LoVo (cell line): ENCODE data around the gene DMRTC1.
"Not testable (repeated sequence)": the region's sequence is repeated elsewhere in the genome, so short reads cannot be mapped to it uniquely, and the experiment has no call there.

Experiments
- DNase-seq: peaks from one replicate; pipeline ENCODE4 v3.0.0-alpha.2; 2016; ENCODE audit warnings: low spot score

DMRTC1 gene, protein sequence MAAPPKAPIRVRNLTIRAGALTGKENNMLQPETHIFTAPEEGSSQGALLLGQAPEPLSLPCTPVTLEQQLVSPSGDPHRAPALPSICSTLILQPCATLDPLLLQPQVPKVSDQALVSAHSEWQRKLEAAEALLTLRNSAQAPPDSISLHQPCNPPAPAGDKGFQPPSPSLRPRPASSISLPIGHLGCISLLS

DNA sequence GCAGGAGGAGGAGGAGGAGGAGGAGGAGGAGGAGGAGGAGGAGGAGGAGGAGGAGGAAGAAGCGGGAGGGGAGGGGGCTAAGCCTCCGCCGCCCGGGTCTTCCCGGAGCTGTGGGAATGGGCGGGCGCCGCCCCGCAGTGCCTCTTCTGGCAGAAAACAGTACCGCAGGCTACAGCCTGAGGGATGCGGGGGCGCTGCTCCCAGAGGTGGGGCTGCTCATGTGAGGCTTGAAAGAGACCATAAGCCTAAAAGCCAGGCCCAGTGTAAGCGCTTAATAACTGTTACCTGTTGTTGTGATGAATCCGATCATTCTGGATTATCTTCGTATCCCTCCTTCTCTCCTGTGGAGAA is at the start of gene DMRTC1:
Gene DMRTC1, minus strand, starts transcription at position 19 of the 351 bp plus-strand sequence. CDS start 68,143 bp downstream, outside the sequence.
- DNase-seq = not testable (repeated sequence)

- DNase-seq = not testable (repeated sequence)
Observed at GRCh38 chrX:72980894-72981469, 37.3 kb upstream of the DMRTC1 start.

GRCh38 chrX:72974885-72975284 is 31.2 kb upstream of the DMRTC1 start:
- not testable (repeated sequence) for DNase-seq

DNA sequence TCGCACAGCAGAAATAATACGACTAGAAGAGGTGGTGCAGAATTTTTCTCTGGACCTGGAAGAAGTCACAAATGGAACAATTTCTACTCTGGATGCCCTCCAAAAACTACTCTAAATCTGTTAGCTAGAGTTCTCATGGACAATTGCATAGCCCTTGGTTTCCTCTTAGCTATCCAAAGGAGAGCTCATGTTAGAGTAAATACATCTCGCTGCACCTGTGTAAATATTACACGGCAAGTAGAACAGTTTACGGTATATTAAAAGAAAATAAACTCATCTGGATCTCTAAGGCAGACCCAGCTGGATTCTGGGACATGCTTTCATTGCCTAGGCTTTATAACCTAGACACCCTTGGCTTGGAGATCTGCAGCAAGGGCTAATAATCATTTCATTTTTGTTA is 28.2 kb upstream of the DMRTC1 start:
- DNase-seq = not testable (repeated sequence)

GRCh38 chrX:72959971-72960370 is 16.3 kb upstream of the DMRTC1 start:
- DNase-seq = not testable (repeated sequence)

- DNase-seq = not testable (repeated sequence)
Observed at GRCh38 chrX:72943035-72943818, 410 bp downstream of the DMRTC1 start.

GRCh38 chrX:72942272-72942671 is 1.4 kb downstream of the DMRTC1 start:
- DNase-seq = not testable (repeated sequence)

DNA sequence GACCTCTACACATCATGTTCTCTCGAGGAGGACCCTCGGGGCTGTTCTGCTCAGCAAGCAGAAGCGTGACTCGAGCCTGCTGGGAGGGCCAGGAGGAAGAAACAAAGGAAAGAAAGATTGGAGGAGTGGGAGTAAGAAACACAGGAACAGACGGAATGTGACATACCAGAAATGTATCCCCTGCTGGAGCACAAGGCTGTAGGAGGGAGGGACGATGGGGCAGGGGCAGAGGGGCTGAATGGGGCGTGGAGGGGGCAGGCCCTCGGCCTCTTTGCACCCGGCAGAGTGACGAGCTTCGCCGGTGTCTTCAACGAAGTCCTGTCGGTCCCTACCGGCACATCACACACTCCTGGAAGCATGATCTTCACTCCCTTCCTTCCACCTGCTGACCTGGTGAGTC is 5.7 kb downstream of the DMRTC1 start, which contains the start of gene FAM236A:
Gene FAM236A, plus strand, starts transcription at position 301 of the 400 bp plus-strand sequence. Its CDS starts 57 bp downstream, at position 358.
- DNase-seq = not testable (repeated sequence)

DNA sequence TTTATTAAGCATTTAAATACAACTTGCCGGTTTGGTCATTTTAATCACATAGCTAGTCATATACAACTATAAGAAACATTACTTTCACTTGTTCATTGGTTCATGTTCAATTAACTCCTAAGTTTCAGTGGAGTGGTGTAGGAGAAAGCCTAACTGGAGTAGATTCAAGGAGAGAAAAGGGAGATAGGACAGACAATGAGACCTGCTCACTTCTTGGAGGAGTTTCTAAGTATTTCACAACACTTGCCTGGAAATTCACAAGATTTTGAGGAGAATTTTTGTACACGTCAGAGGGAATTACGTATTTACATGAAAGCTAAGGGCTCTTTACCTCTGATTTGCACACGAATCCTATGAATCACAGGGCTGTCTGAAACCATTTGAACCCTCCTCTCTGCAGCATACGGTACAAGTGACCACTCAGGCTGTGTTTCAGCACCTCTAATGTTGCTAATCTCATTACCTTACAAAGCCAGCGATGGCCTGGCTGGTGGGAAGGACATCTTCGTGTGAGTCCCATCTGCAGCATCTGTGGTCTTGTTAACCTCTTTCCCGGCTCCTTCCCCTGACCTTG is 6.7 kb downstream of the DMRTC1 start:
- DNase-seq = not testable (repeated sequence)

GRCh38 chrX:72936455-72936854 is 7.2 kb downstream of the DMRTC1 start:
- not testable (repeated sequence) for DNase-seq

DNA sequence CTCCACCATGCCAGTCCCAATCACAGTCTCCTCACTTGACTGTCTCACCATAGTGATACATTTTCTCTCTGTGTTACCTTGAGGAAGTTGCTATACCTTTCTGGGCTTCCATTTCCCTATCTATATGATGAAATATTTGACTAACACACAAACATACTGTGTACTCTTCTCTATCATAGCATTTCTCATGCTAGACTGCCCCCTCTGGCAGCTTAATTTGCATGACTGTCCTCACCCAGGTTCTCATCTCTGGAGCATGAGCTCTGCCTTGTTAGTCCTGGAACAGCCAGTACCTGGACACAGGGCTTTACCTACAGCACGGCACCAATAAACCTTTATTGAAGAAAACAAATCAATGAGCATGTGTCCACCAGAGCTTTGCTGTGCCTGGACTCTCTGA is 11.4 kb downstream of the DMRTC1 start:
- DNase-seq = not testable (repeated sequence)

DNA sequence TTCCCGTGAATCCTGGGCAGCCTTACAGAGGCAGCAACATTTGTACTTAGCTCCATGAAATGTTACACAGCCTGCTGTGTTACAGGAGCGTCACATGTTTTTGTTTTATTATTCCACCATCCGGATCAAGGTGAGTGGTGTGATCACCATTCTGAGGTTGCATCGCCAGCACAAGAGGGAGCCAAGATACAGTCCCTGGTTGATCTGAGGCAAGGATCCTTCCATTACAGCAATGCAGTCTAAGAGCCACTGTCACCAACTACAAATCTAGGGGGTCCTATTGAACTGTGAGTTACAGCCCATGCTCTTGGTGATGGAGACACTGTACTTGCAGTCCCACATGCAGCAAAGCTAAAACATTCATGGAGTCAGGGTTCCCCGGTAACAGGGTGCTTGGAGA is 27.5 kb downstream of the DMRTC1 start:
- not testable (repeated sequence) for DNase-seq

- DNase-seq = not testable (repeated sequence)
Observed at GRCh38 chrX:72912315-72912714, 31.3 kb downstream of the DMRTC1 start, which contains the start of gene FAM236C. FAM236C (plus strand) TSS chrX:72912615; CDS start chrX:72912715, 100 bp downstream.

DNA sequence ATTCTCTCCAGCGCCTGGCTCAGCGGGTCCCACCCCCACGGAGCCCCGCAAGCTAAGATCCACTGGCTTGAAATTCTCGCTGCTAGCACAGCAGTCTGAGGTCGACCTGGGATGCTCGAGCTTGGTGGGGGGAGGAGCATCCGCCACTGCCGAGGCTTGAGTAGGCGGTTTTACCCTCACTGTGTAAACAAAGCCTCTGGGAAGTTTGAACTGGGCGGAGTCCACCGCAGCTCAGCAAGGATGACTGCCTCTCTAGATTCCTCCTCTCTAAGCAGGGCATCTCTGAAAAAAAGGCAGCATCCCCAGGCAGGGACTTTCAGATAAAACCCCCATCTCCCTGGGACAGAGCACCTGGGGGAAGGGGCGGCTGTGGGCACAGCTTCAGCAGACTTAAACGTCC is 53.9 kb downstream of the DMRTC1 start:
- DNase-seq = not testable (repeated sequence)

GRCh38 chrX:72882898-72883297 is 60.7 kb downstream of the DMRTC1 start:
- not testable (repeated sequence) for DNase-seq

DNA sequence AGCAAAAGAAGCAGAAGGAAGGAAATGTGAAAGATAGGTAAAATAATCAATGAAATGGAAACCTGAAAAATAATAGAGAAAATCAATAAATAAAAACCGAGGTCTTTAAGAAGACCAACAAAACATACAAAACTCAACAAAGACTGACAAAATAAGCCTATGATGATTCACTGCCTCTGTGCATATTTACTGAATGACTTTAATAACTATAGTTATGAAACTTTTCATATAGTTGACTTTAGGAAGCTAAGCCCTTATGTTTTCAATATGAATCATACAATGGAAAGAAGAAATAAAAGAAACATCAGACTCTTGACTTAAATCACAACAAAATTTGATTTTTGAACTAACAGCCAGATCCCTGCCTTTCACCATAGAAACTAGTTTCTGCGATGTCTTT is 106.1 kb downstream of the DMRTC1 start:
- not testable (repeated sequence) for DNase-seq

GRCh38 chrX:72830701-72831100 is 112.9 kb downstream of the DMRTC1 start:
- not testable (repeated sequence) for DNase-seq
